HCT116 (cell line): ENCODE measurements around the gene FMO5. TPM values are rescaled to one million over a fixed set of nuclear protein-coding genes. Genes with fewer than 3 reads are reported as not detected.

Source experiments
- ATAC-seq: fragments of 200-7000 bp; cut with Tn5 transposase; 2 replicates; pipeline ENCODE4 v1.9.1; 2020; ENCODE audit warnings: mild to moderate bottlenecking, moderate library complexity
- BruUV-seq: library from RNA; stranded (reverse); fragments of 400-500 nt; replicated peaks from 2 replicates; lab custom pipeline; 2021; lab: Mats Ljungman, UMichigan
- CTCF ChIA-PET: fragments of 300-600 bp; sonication (Branson Sonifier 250); formaldehyde crosslinking; loops from one replicate; lab custom pipeline; 2021; ENCODE audit warnings: antibody characterized with exemption; lab: Charles Lee
- POLR2A ChIA-PET: fragments of 300-600, 350-600 bp; sonication (Branson Sonifier 250); formaldehyde crosslinking; loops from one replicate; lab custom pipeline; 2021; ENCODE audit warnings: antibody characterized with exemption; lab: Charles Lee
- RAD21 ChIA-PET, 2 experiments: fragments of 300-600 bp; sonication (Branson Sonifier 250); formaldehyde crosslinking; loops; one replicate each; lab custom pipeline; 2023; ENCODE audit warnings: low total read pairs in 2 of 2; ENCODE audit not compliant: uncharacterized antibody in 2 of 2, unreplicated experiment in 2 of 2, low non-redundant PET in 1 of 2; lab: Charles Lee
- DNase-seq: peaks from one replicate; pipeline ENCODE4 v3.0.0-alpha.2; 2010; ENCODE audit warnings: low read depth, low spot score
- H2AFZ ChIP-seq: fragments of 200-600 bp; shearing (Covaris generic), sonication (generic); 2 replicates; pipeline ENCODE4 v1.6.1; 2017; ENCODE audit warnings: low read depth, mixed run types, mixed read lengths, antibody characterized with exemption, low read length; ENCODE audit not compliant: poor library complexity, severe bottlenecking
- H3K27ac ChIP-seq: 2 replicates; pipeline ENCODE4 v1.5.1; 2012; ENCODE audit warnings: low read depth, low read length
- H3K27me3 ChIP-seq: fragments of 200-600 bp; sonication (generic); 2 replicates; pipeline ENCODE4 v1.6.1; 2016; ENCODE audit warnings: mixed run types, low read length, mixed read lengths; ENCODE audit not compliant: insufficient read depth
- H3K36me3 ChIP-seq, 2 experiments: fragments of 200-500 bp in 1 of 2; fragments of 200-600 bp in 1 of 2; sonication (Bioruptor generic) in 1 of 2; sonication (generic) in 1 of 2; 2 replicates each; pipeline versions ENCODE4 v1.5.1 to v1.6.1; 2014 to 2016; ENCODE audit warnings: low read length in 2 of 2, inconsistent platforms in 1 of 2, mixed read lengths in 1 of 2, mixed run types in 1 of 2; ENCODE audit not compliant: insufficient read depth in 2 of 2, control insufficient read depth in 1 of 2
- H3K4me1 ChIP-seq, 2 experiments: fragments of 200-600 bp in 1 of 2; sonication (generic) in 1 of 2; 2 replicates each; pipeline versions ENCODE4 v1.5.1 to v1.6.1; 2012 to 2017; ENCODE audit warnings: low read length in 2 of 2, inconsistent platforms in 1 of 2, mild to moderate bottlenecking in 1 of 2, mixed read lengths in 1 of 2, mixed run types in 1 of 2, moderate library complexity in 1 of 2; ENCODE audit not compliant: insufficient read depth in 2 of 2, control insufficient read depth in 1 of 2
- H3K4me2 ChIP-seq: fragments of 200-600 bp; sonication (generic); 2 replicates; pipeline ENCODE4 v1.6.1; 2017; ENCODE audit warnings: mixed run types, low read length, mixed read lengths
- H3K4me3 ChIP-seq, 2 experiments: fragments of 200-600 bp in 1 of 2; sonication (generic) in 1 of 2; replicated peaks in 1 of 2; 2 replicates each; pipeline ENCODE4 v1.5.1; 2011 to 2016; ENCODE audit warnings: low read length in 2 of 2, control low read depth in 1 of 2, low read depth in 1 of 2, mild to moderate bottlenecking in 1 of 2, mixed read lengths in 1 of 2, mixed run types in 1 of 2
- H3K79me2 ChIP-seq: fragments of 200-600 bp; sonication (generic); 2 replicates; pipeline ENCODE4 v1.6.1; 2017; ENCODE audit warnings: mild to moderate bottlenecking, mixed run types, low read length, moderate library complexity, mixed read lengths; ENCODE audit not compliant: insufficient read depth
- H3K9ac ChIP-seq: fragments of 200-600 bp; sonication (generic); 2 replicates; pipeline ENCODE4 v1.6.1; 2016; ENCODE audit warnings: low read length, mixed read lengths
- H3K9me2 ChIP-seq: fragments of 200-600 bp; sonication (generic), shearing (Covaris generic); 2 replicates; pipeline ENCODE4 v1.6.1; 2017; ENCODE audit warnings: mixed run types, mild to moderate bottlenecking, moderate library complexity; ENCODE audit not compliant: insufficient read depth
- H3K9me3 ChIP-seq, 2 experiments: fragments of 200-500 bp in 1 of 2; fragments of 200-600 bp in 1 of 2; sonication (Bioruptor generic) in 1 of 2; sonication (generic) in 1 of 2; 2 replicates each; pipeline ENCODE4 v1.6.1; 2014 to 2017; ENCODE audit warnings: low read length in 2 of 2, mixed read lengths in 2 of 2, inconsistent platforms in 1 of 2, low read depth in 1 of 2, mild to moderate bottlenecking in 1 of 2, mixed run types in 1 of 2, moderate library complexity in 1 of 2; ENCODE audit not compliant: control insufficient read depth in 1 of 2, insufficient read depth in 1 of 2
- H4K20me1 ChIP-seq: fragments of 200-600 bp; sonication (generic), shearing (Covaris generic); 2 replicates; pipeline ENCODE4 v1.6.1; 2017; ENCODE audit warnings: mixed run types, mild to moderate bottlenecking, moderate library complexity; ENCODE audit not compliant: insufficient read depth
- CBX3 ChIP-seq: IDR thresholded peaks from 2 replicates; pipeline ENCODE4 v1.6.1; 2012; ENCODE audit warnings: low read depth
- CEBPB ChIP-seq: IDR thresholded peaks from 2 replicates; pipeline ENCODE4 v1.6.1; 2012; ENCODE audit warnings: low read depth
- CTCF ChIP-seq, 3 experiments: fragments of 200-600 bp in 1 of 3; sonication (generic) in 1 of 3; IDR thresholded peaks in 2 of 3; conservative IDR thresholded peaks in 1 of 3; 2 replicates each; pipeline ENCODE4 v1.5.1; 2012 to 2017; ENCODE audit warnings: low read depth in 2 of 3, low read length in 2 of 3, antibody characterized with exemption in 1 of 3, borderline replicate concordance in 1 of 3, control low read depth in 1 of 3, mild to moderate bottlenecking in 1 of 3, mixed read lengths in 1 of 3, mixed run types in 1 of 3, moderate library complexity in 1 of 3; ENCODE audit not compliant: insufficient read depth in 1 of 3
- EGR1 ChIP-seq: IDR thresholded peaks from 2 replicates; pipeline ENCODE4 v1.6.1; 2012; ENCODE audit warnings: low read depth
- EZH2 ChIP-seq: fragments of 200-600 bp; sonication (generic); IDR thresholded peaks from 2 replicates; pipeline ENCODE4 v1.6.1; 2017; ENCODE audit warnings: antibody characterized with exemption, mixed run types
- EZH2phosphoT487 ChIP-seq: fragments of 200-600 bp; IDR thresholded peaks from 2 replicates; pipeline ENCODE4 v1.6.1; 2018; ENCODE audit warnings: antibody characterized with exemption, borderline replicate concordance
- FOSL1 ChIP-seq: IDR thresholded peaks from 2 replicates; pipeline ENCODE4 v1.6.1; 2012; ENCODE audit warnings: low read depth
- MAX ChIP-seq: IDR thresholded peaks from 2 replicates; pipeline ENCODE4 v1.6.1; 2012
- POLR2A ChIP-seq: IDR thresholded peaks from 2 replicates; pipeline ENCODE4 v1.7.0; 2011; ENCODE audit warnings: borderline replicate concordance; ENCODE audit not compliant: insufficient read depth, insufficient read length; ENCODE audit errors: extremely low read depth
- POLR2AphosphoS5 ChIP-seq: IDR thresholded peaks from 2 replicates; pipeline ENCODE4 v1.6.1; 2011; ENCODE audit warnings: mild to moderate bottlenecking, low read depth, low read length, moderate library complexity
- REST ChIP-seq: IDR thresholded peaks from 2 replicates; pipeline ENCODE4 v1.6.1; 2012; ENCODE audit warnings: low read depth
- SIN3A ChIP-seq: IDR thresholded peaks from 2 replicates; pipeline ENCODE4 v1.6.1; 2012; ENCODE audit warnings: low read depth
- SP1 ChIP-seq: IDR thresholded peaks from 2 replicates; pipeline ENCODE4 v1.6.1; 2012; ENCODE audit warnings: low read depth
- SRF ChIP-seq: IDR thresholded peaks from 2 replicates; pipeline ENCODE4 v1.6.1; 2012; ENCODE audit warnings: low read depth
- YY1 ChIP-seq: IDR thresholded peaks from 2 replicates; pipeline ENCODE4 v1.6.1; 2011; ENCODE audit warnings: low read length, low read depth, moderate library complexity, mild to moderate bottlenecking; ENCODE audit not compliant: insufficient replicate concordance; ENCODE audit errors: extremely low read depth
- ZBTB33 ChIP-seq: IDR thresholded peaks from 2 replicates; pipeline ENCODE4 v1.6.1; 2011; ENCODE audit warnings: mild to moderate bottlenecking, low read length, moderate library complexity; ENCODE audit not compliant: insufficient replicate concordance; ENCODE audit errors: extremely low read depth
- ZFX ChIP-seq: fragments of 450-650 bp; IDR thresholded peaks from 2 replicates; pipeline ENCODE4 v1.6.1; 2017
- ZNF274 ChIP-seq: fragments of 200-500 bp; sonication (Bioruptor generic); IDR thresholded peaks from 2 replicates; pipeline ENCODE4 v1.6.1; 2014; ENCODE audit warnings: mild to moderate bottlenecking, low read depth, low read length, inconsistent platforms
- intact Hi-C: fragments of 100-400 bp; cut with micrococcal nuclease; formaldehyde crosslinking; loops from 2 replicates; pipeline ENCODE4 v1.10.0; 2022
- total RNA-seq: library from RNA; stranded (reverse); gene quantifications from one replicate; pipeline ENCODE4 v1.2.1, GENCODE V29; 2021; ENCODE audit not compliant: unreplicated experiment

FMO5 gene
- total RNA-seq, 1 experiment from 2014 or later, result 0.27 TPM

- Histone ChIP-seq H3K4me3 (no peak overlapping the region), H3K79me2 (no peaks in the 10 kb centered on the region), H3K4me1 (no peaks in the 10 kb centered on the region), H3K27ac (no peak overlapping the region), H2AFZ (no peak overlapping the region), H3K36me3 (no peaks in the 10 kb centered on the region), H4K20me1 (no peaks in the 10 kb centered on the region), H3K27me3 (no peaks in the 10 kb centered on the region), H3K4me2 (no peak overlapping the region), H3K9me3 (no peaks in the 10 kb centered on the region; a peak in 1 of 4 replicates), H3K9ac (no peak overlapping the region), H3K9me2 (no peaks in the 10 kb centered on the region)
- ATAC-seq, result no peak
- POLR2A ChIA-PET, result no interaction called here
- RAD21 ChIA-PET, result no interaction called here
- CTCF ChIA-PET, result no interaction called here
- TF ChIP-seq SIN3A (no peak), CEBPB (no peak), ZFX (no peak), POLR2AphosphoS5 (no peak), CBX3 (no peak), FOSL1 (no peak), SP1 (no peak), ZBTB33 (no peak), EZH2 (no peak), REST (no peak), EGR1 (no peak), SRF (no peak), EZH2phosphoT487 (no peak), YY1 (no peak), CTCF (IDR thresholded peaks at IDR 0.05 in 2 of 3, conservative IDR thresholded peaks at IDR 0.05 in 1 of 3; ENCODE audit: borderline replicate concordance in 1 of 3, insufficient read depth in 1 of 3, low read depth in 2 of 3, low read length in 2 of 3) (no peak), ZNF274 (no peak), POLR2A (no peak), MAX (no peak)
- no peak for DNase-seq
- BruUV-seq, result no TSS peak
- intact Hi-C loops, result no loop called here
Measured at GRCh38 chr1:147236448-147236847, 11.3 kb upstream of the FMO5 start.
